ENCODE measurements around the gene DNAJB4. TPM values are rescaled to one million over a fixed set of nuclear protein-coding genes. Genes with fewer than 3 reads are reported as not detected.
"Not testable (repeated sequence)": the region's sequence is repeated elsewhere in the genome, so short reads cannot be mapped to it uniquely, and the experiment has no call there.

The DNAJB4 gene
- total and polyA plus RNA-seq, 2 of the 13 experiments (the other 11 are each of a cell fraction or from before 2014, with no cell fraction given), result 4.4 to 18.6 TPM

DNA sequence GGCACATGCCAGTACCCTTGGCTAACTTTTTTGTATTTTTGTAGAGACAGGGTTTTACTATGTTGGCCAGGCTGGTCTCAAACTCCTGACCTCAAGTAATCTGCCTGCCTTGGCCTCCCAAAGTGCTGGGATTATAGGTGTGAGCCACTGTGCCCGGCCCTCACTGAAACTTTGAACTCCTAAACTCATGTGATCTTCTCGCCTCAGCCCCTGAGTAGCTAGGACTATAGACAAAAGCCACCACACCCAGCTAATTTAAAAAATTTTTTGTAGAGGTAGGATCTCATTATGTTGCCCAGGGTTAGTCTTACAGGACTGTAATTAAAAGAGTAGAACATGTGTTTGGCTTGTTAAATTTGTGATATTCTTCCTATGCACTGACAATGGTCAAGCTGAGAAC, 60.1 kb downstream of the DNAJB4 start:
- DNase-seq (ENCODE audit: low spot score); H3K27me3 ChIP-seq (ENCODE audit: control insufficient read depth in 1 of 2, insufficient read depth in 2 of 2, low read length in 2 of 2); in situ Hi-C loops (cut with HindIII; ENCODE audit: extremely low pct_ligation_motif_present, low pct_unique_long_range_greater_than_20kb); intact Hi-C loops (cut with micrococcal nuclease; ENCODE audit: unreplicated experiment); H3K9ac ChIP-seq (ENCODE audit: insufficient read depth, low read depth, low read length); H2AFZ ChIP-seq (ENCODE audit: low read length); POLR2A ChIA-PET; FAIRE-seq; BruUV-seq (replicated peaks); H3K9me3 ChIP-seq (ENCODE audit: low read length); H3K27ac ChIP-seq (ENCODE audit: extremely low read length, insufficient read depth, low read length); CTCF ChIA-PET (ENCODE audit: low intra/inter-chr PET ratio, low total read pairs); H3K4me3 ChIP-seq (replicated peaks in 1 of 3; ENCODE audit: insufficient read depth in 1 of 3, low read depth in 2 of 3, low read length in 3 of 3); H3K4me2 ChIP-seq (ENCODE audit: low read depth, low read length); ATAC-seq; H4K20me1 ChIP-seq (ENCODE audit: insufficient read depth, low read length); H3K36me3 ChIP-seq (replicated peaks in 1 of 2; ENCODE audit: control insufficient read depth in 1 of 2, insufficient read depth in 2 of 2, low read length in 2 of 2): not testable (repeated sequence)
- Histone ChIP-seq H3K4me1 (ENCODE audit: insufficient read depth, low read length) (peaks cover 14% of the 10 kb centered on the region), H3K79me2 (ENCODE audit: insufficient read depth, low read length) (peaks cover 30% of the 10 kb centered on the region)
- WGBS (ENCODE audit: low lambda C conversion rate), result 95% methylated on average over 2 of the region's 2 CpGs

Small RNA genes within 50 kb of the gene (small RNA-seq; reads per million reads assigned to genes)
- 0.41 to 8.7 (median 2.6) reads per million in 3 experiments for gene AC103591.3 (ENCODE audit: insufficient read depth in 2 of 3, insufficient read length in 3 of 3, low read depth in 2 of 3, low replicate concordance in 1 of 3)

Other genes starting within 250 kb of the DNAJB4 start
- gene USP33, start 245.1 kb upstream of the DNAJB4 start, total RNA-seq (2016; rRNA removed; fragmentation: Illumina TruSeq; extraction: Trizol), result 48.2 and 49.1 TPM in 2 replicates
- 25.3 and 32.0 TPM in 2 replicates for gene USP33, start 245.1 kb upstream of the DNAJB4 start, polyA plus RNA-seq (2011; rRNA removed)
- gene MIGA1, start 225.3 kb upstream of the DNAJB4 start, total RNA-seq (2016; rRNA removed; fragmentation: Illumina TruSeq; extraction: Trizol), result 6.6 and 6.7 TPM in 2 replicates
- 3.4 and 3.8 TPM in 2 replicates for gene MIGA1, start 225.3 kb upstream of the DNAJB4 start, polyA plus RNA-seq (2011; rRNA removed)
- gene NEXN, start 116.3 kb upstream of the DNAJB4 start, total RNA-seq (2016; rRNA removed; fragmentation: Illumina TruSeq; extraction: Trizol), result 0.97 and 1.1 TPM in 2 replicates
- gene NEXN, start 116.3 kb upstream of the DNAJB4 start, polyA plus RNA-seq (2011; rRNA removed), result 0.07 and 0.14 TPM in 2 replicates
- 166 and 192 TPM in 2 replicates for gene FUBP1, start 25.9 kb upstream of the DNAJB4 start, total RNA-seq (2016; rRNA removed; fragmentation: Illumina TruSeq; extraction: Trizol)
- 97.5 and 98.1 TPM in 2 replicates for gene FUBP1, start 25.9 kb upstream of the DNAJB4 start, polyA plus RNA-seq (2011; rRNA removed)
- gene GIPC2, start 41.0 kb downstream of the DNAJB4 start, total RNA-seq (2016; rRNA removed; fragmentation: Illumina TruSeq; extraction: Trizol), result 21.6 and 39.7 TPM in 2 replicates
- gene GIPC2, start 41.0 kb downstream of the DNAJB4 start, polyA plus RNA-seq (2011; rRNA removed), result 5.1 and 6.1 TPM in 2 replicates